Choroid plexus epithelial cell (primary cell): ENCODE results near the gene GPAT2.
A peak's percentile ranks its signal among the peaks of the same experiment; 100 is the strongest.
"Not testable (repeated sequence)": the region's sequence is repeated elsewhere in the genome, so short reads cannot be mapped to it uniquely, and the experiment has no call there.

Experiments used
- DNase-seq: peaks from one replicate; pipeline ENCODE4 v3.0.0-alpha.2; 2010; ENCODE audit warnings: low read depth
- H3K4me3 ChIP-seq: 2 replicates; pipeline ENCODE4 v1.5.1; 2011; ENCODE audit warnings: low read depth, mild to moderate bottlenecking, control low read depth, low read length, moderate library complexity
- TF ChIP-seq, protein P1 (sequence below): conservative IDR thresholded peaks from 2 replicates; pipeline ENCODE4 v1.5.1; 2011; ENCODE audit warnings: low read depth, mild to moderate bottlenecking, control low read depth, inconsistent platforms, low read length, moderate library complexity

GPAT2 gene

DNA sequence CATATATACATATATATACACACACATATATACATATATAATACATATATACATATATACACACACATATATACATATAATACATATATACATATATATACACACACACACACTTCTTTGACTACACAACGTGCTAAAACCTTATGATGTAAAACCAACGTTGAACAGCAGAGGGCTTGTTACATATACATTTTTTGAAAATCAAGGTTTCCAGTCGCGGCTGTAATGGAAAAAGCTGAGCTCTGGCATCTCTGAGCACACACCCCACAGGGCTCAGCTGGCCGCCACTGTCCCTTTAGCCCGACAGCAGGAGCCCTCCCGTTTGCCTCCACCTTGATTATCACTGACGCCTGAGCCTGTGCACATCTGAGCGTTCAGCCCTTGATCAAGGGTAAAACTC is 719 bp downstream of the GPAT2 start:
- not testable (repeated sequence) for H3K4me3 ChIP-seq

DNA sequence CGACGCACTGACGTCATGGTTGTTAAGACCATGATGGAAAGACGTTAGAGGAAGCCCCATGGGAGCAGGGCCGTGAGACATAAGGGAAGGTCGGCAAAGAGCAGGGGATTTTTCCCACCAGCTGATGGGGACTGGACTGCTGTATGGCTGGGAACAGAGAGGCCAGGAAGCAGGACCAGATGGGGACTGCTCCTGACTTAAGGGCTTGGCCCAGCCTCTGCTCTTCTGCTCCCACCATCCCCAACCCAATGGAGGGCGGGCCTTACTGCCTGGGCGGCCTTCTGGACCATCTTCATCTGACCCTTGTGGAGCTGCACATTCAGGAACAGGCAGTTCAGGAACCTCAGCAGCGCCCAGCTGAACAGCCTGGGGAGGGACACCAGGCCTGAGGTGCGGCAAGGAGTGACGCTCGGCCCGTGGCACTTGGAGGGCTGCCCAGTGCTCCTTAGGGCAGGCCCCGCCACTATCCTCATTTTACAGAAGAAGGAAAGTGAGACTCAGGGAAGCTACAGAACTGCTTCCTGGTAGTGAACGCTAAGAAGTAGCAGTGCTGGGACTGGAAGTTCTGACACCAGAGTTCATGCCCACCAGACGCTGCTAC is 6.9 kb downstream of the GPAT2 start:
- H3K4me3 ChIP-seq, DNase-seq: not testable (repeated sequence)

More for the DNA sequence above, 719 bp downstream of the GPAT2 start:
- not testable (repeated sequence) for DNase-seq

DNA sequence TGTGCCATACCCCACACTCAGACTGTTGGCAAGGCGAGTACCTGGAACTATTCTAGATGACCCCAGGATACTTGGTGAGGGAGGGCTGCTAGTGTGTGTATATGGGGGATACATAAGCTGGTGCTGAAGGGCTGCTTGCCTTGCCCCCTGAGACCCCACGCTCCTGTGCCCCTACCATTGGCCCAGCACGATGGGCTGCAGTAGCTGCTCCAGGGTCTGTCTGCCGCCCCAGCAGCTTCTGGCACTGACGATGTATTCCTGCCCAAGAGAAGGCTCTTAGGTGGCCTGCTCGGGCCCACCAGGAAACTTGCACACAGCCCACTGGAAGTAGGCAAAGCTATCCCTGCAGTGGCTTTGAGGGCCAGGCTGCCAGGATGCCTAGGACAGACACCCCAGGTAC is 9.0 kb downstream of the GPAT2 start:
- DNase-seq, H3K4me3 ChIP-seq: not testable (repeated sequence)

DNA sequence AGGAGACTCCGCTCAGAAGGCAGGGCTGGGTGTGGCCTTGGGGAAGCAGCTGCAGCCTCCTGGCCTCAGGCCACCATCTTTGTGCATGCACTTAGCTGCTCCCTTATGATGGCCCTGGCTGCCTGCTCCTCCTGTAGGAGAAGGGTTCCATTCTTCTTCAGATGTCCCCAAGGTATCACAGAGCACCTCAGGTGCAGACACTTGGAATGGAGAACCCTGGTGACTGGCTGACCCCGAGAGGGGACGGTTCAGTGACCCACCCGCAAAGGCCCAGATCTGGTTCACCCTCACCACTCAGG is 9.6 kb downstream of the GPAT2 start:
- no peak overlapping the region for H3K4me3 ChIP-seq
- DNase-seq: no peak
- TF ChIP-seq, protein P1, sequence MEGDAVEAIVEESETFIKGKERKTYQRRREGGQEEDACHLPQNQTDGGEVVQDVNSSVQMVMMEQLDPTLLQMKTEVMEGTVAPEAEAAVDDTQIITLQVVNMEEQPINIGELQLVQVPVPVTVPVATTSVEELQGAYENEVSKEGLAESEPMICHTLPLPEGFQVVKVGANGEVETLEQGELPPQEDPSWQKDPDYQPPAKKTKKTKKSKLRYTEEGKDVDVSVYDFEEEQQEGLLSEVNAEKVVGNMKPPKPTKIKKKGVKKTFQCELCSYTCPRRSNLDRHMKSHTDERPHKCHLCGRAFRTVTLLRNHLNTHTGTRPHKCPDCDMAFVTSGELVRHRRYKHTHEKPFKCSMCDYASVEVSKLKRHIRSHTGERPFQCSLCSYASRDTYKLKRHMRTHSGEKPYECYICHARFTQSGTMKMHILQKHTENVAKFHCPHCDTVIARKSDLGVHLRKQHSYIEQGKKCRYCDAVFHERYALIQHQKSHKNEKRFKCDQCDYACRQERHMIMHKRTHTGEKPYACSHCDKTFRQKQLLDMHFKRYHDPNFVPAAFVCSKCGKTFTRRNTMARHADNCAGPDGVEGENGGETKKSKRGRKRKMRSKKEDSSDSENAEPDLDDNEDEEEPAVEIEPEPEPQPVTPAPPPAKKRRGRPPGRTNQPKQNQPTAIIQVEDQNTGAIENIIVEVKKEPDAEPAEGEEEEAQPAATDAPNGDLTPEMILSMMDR: no peak

DNA sequence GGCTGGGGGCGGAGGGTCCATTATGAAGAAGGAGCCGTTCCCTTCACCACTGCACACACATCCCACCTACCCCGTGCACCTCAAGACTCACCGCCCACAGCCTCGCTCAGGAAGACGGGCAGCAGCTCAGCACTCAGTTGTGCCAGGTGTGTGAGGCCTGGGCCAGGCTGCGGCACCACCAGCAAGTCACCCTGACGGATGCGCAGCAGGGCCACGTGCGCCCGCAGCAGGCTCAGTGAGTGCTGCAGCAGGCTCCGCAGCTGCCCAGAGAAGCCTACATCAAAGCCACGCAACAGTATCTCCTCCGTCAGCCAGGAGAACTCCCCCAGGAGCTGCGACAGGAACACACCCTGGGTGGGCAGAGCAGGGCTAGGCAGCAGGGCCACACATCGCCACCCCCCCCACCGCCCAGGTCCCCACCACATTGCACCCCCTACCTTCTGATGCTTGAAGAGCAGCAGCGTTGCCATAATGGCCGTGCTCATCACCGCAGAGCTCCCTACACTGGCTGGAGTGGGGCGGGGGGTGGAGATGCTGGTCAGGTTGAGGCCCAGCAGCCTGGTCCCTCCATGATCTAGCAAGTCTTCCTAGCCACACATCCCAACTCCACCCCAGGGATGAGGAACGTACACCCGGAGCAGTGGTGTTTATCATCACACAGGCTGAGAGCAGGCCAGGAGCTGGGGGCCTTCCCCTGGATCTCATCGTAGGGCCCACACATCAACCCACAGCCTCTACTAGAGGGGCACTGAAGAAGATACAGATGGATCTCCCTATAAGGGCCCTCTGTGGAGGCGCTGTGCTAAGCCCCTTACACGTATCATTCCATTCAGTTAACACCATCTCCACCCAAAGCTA is 10.2 kb downstream of the GPAT2 start:
- no peak for DNase-seq
- TF ChIP-seq, protein P1: no peak
- H3K4me3 ChIP-seq: no peak overlapping the region

DNA sequence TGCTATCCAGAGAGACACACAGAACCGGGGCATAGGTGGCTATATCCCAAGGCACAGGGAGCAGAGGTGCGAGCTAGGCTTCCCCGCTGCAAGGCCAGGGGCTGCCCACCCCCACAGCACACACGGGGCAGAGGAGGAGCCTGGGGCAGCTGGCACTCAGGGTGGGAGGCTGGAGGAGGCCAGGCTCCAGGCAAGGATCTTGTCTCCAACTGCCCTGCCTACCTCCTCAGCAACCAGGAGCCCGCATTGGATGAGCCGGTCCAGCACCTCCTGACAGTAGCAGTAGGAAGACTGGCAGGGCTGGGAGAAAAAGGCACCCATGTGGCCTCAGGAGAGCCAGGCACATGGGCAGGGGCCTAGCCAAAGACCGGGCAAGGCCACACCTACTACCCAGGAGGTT is 11.0 kb downstream of the GPAT2 start:
- not testable (repeated sequence) for DNase-seq, H3K4me3 ChIP-seq

DNA sequence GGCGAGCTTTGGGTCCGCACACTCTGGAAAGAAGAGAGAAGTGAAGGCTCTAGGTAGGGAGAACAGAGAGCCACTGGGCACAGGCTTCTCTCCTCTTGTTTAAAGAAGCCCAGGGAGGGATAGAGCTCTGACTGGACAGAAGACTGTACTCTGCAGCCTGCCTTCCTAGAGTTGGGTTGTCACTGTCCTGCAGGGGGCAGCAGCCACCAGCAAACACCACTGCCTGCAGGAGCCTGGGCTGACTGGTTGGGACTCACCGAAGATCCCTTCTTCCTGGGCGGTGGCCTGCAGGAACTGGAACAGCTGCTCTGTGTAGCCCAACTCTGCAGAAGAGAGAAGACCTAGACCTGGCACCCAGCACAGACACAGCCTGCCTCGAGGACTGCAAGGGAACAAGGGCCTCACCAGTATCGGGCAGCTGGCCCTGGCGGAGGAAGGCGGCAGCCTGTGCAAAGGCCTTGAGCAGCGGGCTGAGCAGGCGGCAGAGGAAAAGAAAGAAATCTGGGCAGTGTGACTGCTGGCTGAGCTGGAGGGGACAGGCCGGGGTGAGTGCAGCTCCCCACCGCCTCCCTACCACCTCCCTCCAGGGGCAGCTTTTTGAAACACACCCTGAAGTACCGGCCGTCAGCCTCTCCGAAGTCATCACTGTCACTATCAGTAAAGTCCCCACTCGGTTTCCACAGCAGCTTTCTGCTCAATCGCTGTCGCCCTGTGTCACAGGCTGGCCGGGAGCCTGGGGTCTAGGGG is 11.8 kb downstream of the GPAT2 start:
- TF ChIP-seq, protein P1: peak; percentile 80
- peak; percentile 88 for DNase-seq

DNA sequence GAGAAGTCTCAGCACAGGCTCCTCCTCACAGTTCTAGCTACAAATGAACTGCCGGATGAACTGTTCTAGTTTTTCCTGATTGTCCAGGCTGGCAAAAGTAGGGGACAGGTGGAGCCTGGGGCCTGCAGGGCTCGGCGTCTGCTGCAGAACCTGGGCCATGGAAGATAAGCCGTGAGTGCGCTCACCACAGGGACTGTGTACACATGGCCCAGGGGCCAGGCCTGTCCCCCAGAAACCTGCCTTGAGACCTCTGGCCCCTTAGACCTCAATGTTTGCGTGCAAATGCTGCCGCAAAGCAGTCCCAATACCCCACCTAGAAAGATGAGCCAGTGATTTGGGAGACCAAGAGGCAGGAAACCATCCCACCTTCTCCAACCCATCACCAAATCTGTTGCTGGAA is 12.6 kb downstream of the GPAT2 start:
- H3K4me3 ChIP-seq, DNase-seq: not testable (repeated sequence)

More for the DNA sequence above, 11.8 kb downstream of the GPAT2 start:
- not testable (repeated sequence) for H3K4me3 ChIP-seq

DNA sequence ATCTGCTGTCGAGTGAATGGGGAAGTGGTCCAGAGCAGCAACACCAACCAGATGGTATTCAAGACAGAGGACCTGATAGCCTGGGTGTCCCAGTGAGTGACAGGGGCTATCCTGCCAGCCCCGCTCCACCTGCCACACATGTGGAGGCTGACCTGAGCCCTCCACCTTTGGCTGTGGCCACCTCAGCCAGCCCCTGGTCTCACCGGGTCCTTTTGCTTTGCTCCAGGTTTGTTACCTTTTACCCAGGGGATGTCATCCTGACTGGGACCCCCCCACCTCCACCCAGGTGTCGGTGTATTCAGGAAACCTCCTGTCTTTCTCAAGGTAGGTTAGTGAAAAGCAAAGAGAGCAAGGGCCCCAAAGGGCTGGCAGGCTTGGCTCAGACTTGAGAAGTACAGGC is 13.6 kb downstream of the GPAT2 start:
- DNase-seq, H3K4me3 ChIP-seq: not testable (repeated sequence)

DNA sequence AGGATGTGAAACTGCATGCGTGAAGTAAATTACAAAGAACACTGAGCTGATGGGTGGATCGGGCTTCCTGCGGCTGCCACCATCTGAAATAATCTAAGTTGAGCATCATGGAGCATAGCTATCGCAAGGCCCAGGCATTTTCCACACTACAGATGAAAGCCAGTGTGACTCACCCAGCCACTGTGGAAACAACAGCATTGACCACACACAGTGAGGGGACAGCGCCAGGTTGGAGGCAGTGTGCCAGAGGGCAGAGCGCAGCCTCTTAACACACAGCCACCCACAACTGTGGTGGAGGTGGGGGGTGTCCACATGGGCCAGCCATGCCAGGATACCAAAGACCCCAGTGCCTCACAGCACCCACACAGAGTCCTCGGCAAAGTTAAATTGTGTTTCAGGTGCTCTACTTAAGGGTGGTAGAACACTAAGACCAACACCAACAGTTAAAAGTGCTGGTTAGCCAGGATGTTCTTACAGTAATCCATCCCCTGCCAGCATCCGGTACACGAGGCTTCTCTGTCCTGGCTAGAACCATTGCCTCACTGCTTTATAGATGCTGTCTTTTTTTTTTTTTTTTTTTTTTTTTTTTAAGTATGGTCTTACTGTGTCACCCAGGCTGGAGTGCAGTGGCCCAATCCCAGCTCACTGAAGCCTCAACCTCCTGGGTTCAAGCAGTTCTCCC is 14.7 kb downstream of the GPAT2 start:
- peak; percentile 8 for DNase-seq
- H3K4me3 ChIP-seq: not testable (repeated sequence)

DNA sequence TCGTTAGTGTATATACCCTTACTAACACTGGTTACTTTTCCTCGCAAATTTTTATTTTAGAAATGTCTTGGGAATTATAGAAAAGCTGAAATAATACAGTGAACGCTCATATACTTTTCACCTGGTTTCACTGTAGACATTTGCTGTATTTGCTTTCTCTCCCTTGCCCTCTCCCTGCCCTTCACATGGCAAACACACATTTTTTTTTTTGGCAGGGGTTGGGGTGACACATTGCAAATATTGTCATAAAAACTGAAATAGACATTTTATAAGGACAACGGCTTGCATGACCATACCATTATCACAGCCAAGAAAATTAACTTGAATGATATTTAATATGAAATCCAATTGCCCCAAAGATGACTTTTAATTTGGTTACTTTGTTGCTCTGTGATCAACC is 18.4 kb downstream of the GPAT2 start:
- H3K4me3 ChIP-seq, DNase-seq: not testable (repeated sequence)

DNA sequence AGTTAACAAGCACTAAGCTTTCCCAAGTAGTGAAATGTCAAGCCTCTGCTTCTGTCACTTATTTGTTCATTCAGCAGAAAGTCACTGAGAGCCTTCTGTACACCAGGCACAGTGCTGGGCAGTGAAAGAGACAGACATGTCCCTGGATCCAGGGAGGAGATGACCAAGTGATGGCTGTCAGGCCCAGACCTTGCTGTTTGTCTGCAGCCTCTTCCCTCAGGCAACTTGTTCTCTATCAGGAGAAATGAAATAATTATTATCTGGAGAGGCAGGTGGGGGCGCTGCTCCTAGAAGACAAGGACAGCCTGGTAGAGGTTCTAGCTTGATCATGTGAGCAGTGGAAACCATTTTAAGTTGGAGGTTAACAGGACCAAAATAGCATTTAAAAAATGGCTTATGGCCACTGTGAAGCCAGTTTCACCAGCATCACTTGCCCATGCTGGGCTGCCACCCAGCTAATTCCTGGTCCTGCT is 21.9 kb downstream of the GPAT2 start:
- DNase-seq: not testable (repeated sequence)

DNA sequence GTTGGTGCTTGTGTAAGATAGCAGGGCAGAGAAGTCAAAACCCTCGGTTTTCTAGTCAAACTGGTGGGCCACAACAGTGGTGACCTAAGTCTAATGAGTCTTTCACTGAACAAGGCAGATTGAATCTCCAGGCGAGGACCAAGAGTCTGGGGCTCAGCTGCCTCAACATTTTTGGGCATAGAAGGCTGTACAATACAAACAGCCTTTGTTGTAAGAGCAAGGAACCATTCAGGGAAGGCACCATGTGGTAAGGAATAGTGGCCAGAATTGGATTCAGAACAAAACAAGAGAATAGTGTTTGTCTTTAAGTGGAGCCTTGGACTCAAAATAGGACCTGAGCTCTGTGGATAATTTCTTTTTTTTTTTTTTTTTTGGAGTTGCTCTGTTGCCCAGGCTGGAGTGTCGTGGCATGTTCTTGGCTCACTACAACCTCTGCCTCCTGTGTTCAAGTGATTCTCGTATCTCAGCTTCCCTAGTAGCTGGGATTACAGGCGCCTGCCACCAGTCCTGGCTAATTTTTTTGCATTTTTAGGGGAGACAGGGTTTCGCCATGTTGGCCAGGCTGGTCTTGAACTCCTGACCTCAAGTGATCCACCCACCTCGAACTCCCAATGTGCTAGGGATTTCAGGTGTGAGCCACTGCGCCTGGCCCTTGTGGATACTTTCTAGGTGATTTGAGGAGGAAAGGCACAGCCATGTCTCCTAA is 22.5 kb downstream of the GPAT2 start:
- not testable (repeated sequence) for H3K4me3 ChIP-seq, DNase-seq

More for the DNA sequence above, 21.9 kb downstream of the GPAT2 start:
- not testable (repeated sequence) for H3K4me3 ChIP-seq
